HAP-1 (cell line): ENCODE measurements around the gene DTNBP1.

Experiments used
- DNase-seq, 2 experiments: peaks; one replicate each; pipeline ENCODE4 v3.0.0-alpha.2; 2016 to 2020; ENCODE audit warnings: low spot score in 2 of 2
- H3K27me3 ChIP-seq: fragments of 250-450 bp; sonication (Bioruptor Pico); 2 replicates; pipeline ENCODE4 v1.5.1; 2020; ENCODE audit warnings: low read depth, mild to moderate bottlenecking, moderate library complexity
- H3K36me3 ChIP-seq: fragments of 250-450 bp; sonication (Bioruptor Pico); replicated peaks from 2 replicates; pipeline ENCODE4 v1.5.1; 2020; ENCODE audit warnings: mild to moderate bottlenecking
- H3K4me1 ChIP-seq: fragments of 250-450 bp; sonication (Bioruptor Pico); 2 replicates; pipeline ENCODE4 v1.5.1; 2020; ENCODE audit warnings: mild to moderate bottlenecking
- H3K4me3 ChIP-seq: fragments of 250-450 bp; sonication (Bioruptor Pico); 2 replicates; pipeline ENCODE4 v1.5.1; 2020; ENCODE audit warnings: mild to moderate bottlenecking, moderate library complexity
- H3K9me3 ChIP-seq: fragments of 250-450 bp; sonication (Bioruptor Pico); 2 replicates; pipeline ENCODE4 v1.5.1; 2020; ENCODE audit warnings: mild to moderate bottlenecking, moderate library complexity
- in situ Hi-C: fragments of 300-500 bp; cut with MboI; formaldehyde crosslinking; loops from 3 replicates; pipeline ENCODE4 v1.14.3; 2020; ENCODE audit warnings: low sequenced_read_pairs, inconsistent platforms, mixed read lengths

Gene DTNBP1

DNA sequence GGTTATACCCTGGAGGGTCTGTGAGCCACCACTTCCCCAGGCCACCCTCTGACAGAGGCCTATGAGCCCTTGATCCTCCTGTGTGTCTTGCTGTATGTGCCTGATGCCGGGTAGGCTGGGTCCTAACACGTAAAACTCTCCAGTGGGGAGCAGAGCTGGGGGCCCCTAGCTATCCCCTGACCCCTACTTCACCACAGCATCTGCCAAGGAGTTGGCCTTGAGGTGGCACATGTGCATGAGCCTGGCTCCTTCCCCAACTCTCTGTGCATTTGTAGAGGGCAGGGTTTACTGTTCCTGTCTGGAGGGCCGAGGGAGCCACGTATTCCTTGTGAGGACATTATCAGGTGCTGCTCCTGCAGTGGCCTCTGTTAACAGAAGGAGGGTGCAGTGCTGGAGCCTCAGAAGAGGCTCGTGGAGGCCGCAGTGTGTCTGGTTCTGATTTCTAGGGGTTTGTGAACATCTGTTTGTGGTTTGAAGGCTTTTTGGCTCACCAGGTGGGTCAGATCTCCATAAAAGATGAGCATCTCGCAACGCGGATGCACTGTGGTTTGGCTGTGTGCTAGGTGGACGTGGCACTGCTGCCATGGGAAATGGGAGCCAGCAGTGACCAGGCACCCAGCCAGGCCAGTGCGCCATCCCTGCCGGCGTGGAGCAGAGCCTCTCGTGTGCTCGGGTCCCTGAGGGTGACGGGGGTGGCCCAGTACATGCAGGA, 152.1 kb downstream of the DTNBP1 start:
- Histone ChIP-seq H3K4me3 (no peak overlapping the region), H3K36me3 (no peaks in the 10 kb centered on the region; the same call in 1 of the 2 replicates), H3K9me3 (no peaks in the 10 kb centered on the region), H3K27me3 (no peaks in the 10 kb centered on the region), H3K4me1 (no peaks in the 10 kb centered on the region)
- DNase-seq, result no peak
- in situ Hi-C loops, result no loop called here

DNA sequence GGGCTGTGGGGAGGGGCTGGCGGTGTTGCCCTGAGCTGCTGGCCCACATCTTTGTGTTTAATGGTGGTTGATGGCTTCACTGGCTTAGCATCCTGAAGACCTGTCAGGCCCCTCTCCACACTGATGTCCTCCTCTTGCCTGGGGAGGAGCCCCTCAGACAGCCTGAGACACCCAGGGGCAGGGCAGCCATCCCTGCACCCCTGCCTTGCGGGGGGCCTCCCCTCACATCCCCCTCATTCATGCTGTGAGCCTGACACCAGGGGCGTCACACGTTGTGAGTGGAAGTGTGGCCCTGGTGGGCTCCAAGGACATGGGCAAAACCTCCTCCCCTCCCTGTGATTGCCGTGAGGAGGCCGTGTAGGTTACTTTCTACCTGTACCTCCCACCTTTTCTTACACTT, 152.7 kb downstream of the DTNBP1 start:
- H3K27me3 ChIP-seq, result no peaks in the 10 kb centered on the region
- H3K9me3 ChIP-seq, result no peaks in the 10 kb centered on the region
- no peak overlapping the region for H3K4me3 ChIP-seq
- H3K4me1 ChIP-seq, result no peaks in the 10 kb centered on the region
- no peaks in the 10 kb centered on the region; the same call in 1 of the 2 replicates for H3K36me3 ChIP-seq
- in situ Hi-C loops, result no loop called here
- DNase-seq, result no peak

DNA sequence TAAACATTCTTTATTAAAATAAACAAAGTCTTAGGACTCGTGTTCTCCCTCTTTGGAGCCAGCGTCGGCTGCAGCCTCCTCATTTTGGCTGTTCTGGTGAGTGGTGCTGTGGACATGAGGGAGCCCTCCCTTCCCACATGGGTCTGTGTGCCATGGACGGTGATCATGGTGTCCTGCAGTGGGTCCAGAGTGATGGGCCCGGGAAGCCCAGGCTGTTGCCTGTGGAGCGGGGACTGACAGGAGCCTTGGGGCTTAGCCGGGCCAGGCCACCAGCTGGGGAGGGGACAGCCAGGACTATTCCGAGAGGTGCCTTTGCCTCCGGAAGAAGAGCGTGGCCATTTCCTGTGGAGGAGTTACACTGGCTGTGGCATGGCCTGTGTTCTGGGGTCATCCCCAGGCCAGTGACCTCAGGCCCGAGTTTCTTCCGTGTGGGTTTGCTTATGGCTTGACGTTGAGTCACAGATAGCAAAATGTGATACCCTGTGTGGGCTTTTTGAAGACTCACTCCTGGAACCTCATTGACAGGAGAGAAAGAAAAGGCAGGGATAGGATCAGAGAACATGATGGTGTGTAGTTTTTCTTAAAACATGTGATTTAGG, 153.4 kb downstream of the DTNBP1 start:
- in situ Hi-C loops, result no loop called here
- Histone ChIP-seq H3K4me1 (peaks cover 4% of the 10 kb centered on the region; the same call in 1 of the 2 replicates), H3K9me3 (no peaks in the 10 kb centered on the region), H3K4me3 (no peak overlapping the region), H3K36me3 (no peaks in the 10 kb centered on the region; the same call in 1 of the 2 replicates), H3K27me3 (no peaks in the 10 kb centered on the region)
- DNase-seq, result no peak

DNA sequence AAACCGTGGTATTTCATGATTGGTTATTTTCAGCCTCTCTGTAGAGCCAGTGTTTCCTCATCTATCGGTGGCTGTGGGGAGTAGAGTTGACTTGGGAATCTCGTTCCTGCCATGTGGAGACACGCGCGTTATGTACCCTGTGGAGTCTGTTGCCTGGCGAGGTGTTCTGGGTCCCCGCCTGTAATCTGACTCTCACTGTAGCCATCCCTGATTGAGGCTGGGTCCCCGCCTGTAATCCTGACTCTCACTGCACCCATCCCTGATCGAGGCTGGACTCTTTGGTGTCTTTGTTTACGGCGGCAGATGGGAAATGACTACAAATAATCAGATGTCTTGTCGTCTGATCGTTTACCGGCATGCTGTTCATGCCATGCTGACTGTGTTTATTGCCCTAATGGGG, 153.9 kb downstream of the DTNBP1 start:
- in situ Hi-C loops, result no loop called here
- no peaks in the 10 kb centered on the region for H3K27me3 ChIP-seq
- H3K36me3 ChIP-seq, result no peaks in the 10 kb centered on the region; the same call in 1 of the 2 replicates
- peaks cover 4% of the 10 kb centered on the region; the same call in 1 of the 2 replicates for H3K4me1 ChIP-seq
- DNase-seq, result no peak
- no peak overlapping the region for H3K4me3 ChIP-seq
- H3K9me3 ChIP-seq, result no peaks in the 10 kb centered on the region

- no peak overlapping the region for H3K4me3 ChIP-seq
- H3K27me3 ChIP-seq, result no peaks in the 10 kb centered on the region
- in situ Hi-C loops, result no loop called here
- H3K36me3 ChIP-seq, result no peaks in the 10 kb centered on the region; the same call in 1 of the 2 replicates
- no peaks in the 10 kb centered on the region for H3K9me3 ChIP-seq
- DNase-seq, result no peak
- peaks cover 4% of the 10 kb centered on the region; the same call in 1 of the 2 replicates for H3K4me1 ChIP-seq
Measured at GRCh38 chr6:15508441-15508871, 154.4 kb downstream of the DTNBP1 start.

DNA sequence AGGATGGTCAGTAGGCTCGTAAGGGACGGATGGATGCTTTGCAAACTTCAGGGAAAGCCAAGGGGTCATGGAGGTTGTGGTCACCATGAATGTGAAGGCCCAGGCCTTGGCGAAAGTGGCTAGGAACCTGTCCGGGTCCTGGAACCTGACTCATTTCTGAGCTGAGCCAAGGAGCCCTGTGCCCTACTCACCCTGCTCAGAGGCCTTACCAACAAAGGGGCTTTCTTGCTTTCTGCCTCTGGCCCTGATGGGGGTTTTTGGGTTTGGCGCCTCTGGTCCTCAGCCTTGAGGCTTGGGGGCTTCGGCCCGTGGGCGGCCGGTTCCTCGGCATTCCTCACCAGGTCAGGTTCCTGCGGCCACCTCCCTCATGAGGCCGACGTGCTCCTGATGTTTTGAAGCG, 155.1 kb downstream of the DTNBP1 start:
- H3K36me3 ChIP-seq, result no peaks in the 10 kb centered on the region; the same call in 1 of the 2 replicates
- H3K4me1 ChIP-seq, result peaks cover 4% of the 10 kb centered on the region; the same call in 1 of the 2 replicates
- in situ Hi-C loops, result no loop called here
- H3K4me3 ChIP-seq, result no peak overlapping the region
- DNase-seq, result no peak
- no peaks in the 10 kb centered on the region for H3K27me3 ChIP-seq
- no peaks in the 10 kb centered on the region for H3K9me3 ChIP-seq

GRCh38 chr6:15507221-15507620, 155.6 kb downstream of the DTNBP1 start:
- DNase-seq, result no peak
- no peak overlapping the region for H3K4me3 ChIP-seq
- in situ Hi-C loops, result no loop called here

DNA sequence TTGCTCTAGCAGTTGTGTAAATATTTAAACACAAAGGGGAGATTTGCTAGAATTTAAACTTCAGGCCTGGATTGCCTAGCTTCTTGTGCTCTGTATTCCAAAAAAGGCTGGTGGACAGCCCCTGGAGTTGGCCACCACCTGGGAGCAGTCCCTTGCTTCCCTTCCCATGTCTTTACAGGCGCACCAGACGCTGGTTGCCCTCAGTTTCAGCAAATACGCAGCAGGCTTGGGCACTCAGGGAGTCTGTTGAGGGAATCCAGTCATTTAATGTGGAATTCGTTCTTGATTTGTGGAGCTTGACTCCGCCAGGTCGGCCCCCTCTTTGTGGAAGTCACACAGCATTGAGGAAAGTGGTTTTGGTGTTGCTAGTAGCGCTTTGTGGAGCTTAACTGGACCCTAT, 156.8 kb downstream of the DTNBP1 start:
- in situ Hi-C loops, result no loop called here
- H3K4me3 ChIP-seq, result no peak overlapping the region
- H3K4me1 ChIP-seq, result peaks cover 4% of the 10 kb centered on the region; the same call in 1 of the 2 replicates
- no peaks in the 10 kb centered on the region; the same call in 1 of the 2 replicates for H3K36me3 ChIP-seq
- H3K27me3 ChIP-seq, result no peaks in the 10 kb centered on the region
- H3K9me3 ChIP-seq, result no peaks in the 10 kb centered on the region
- no peak for DNase-seq

More at GRCh38 chr6:15507221-15507620, 155.6 kb downstream of the DTNBP1 start:
- no peaks in the 10 kb centered on the region; the same call in 1 of the 2 replicates for H3K36me3 ChIP-seq
- H3K9me3 ChIP-seq, result no peaks in the 10 kb centered on the region
- no peaks in the 10 kb centered on the region for H3K27me3 ChIP-seq
- H3K4me1 ChIP-seq, result peaks cover 4% of the 10 kb centered on the region; the same call in 1 of the 2 replicates

GRCh38 chr6:15505463-15505918, 157.3 kb downstream of the DTNBP1 start:
- in situ Hi-C loops, result no loop called here
- Histone ChIP-seq H3K9me3 (no peaks in the 10 kb centered on the region), H3K4me1 (peaks cover 4% of the 10 kb centered on the region; the same call in 1 of the 2 replicates), H3K36me3 (no peaks in the 10 kb centered on the region; the same call in 1 of the 2 replicates), H3K4me3 (no peak overlapping the region), H3K27me3 (no peaks in the 10 kb centered on the region)
- no peak for DNase-seq

- DNase-seq, result peak; percentile 47 to 52
- Histone ChIP-seq H3K27me3 (no peaks in the 10 kb centered on the region), H3K4me1 (peaks cover 4% of the 10 kb centered on the region; the same call in 1 of the 2 replicates), H3K4me3 (no peak overlapping the region), H3K36me3 (no peaks in the 10 kb centered on the region; the same call in 1 of the 2 replicates), H3K9me3 (no peaks in the 10 kb centered on the region)
- in situ Hi-C loops, result no loop called here
Measured at GRCh38 chr6:15504581-15505350, 158.1 kb downstream of the DTNBP1 start.

GRCh38 chr6:15504040-15504495, 158.8 kb downstream of the DTNBP1 start:
- in situ Hi-C loops, result no loop called here
- no peak for DNase-seq
- Histone ChIP-seq H3K27me3 (no peaks in the 10 kb centered on the region), H3K4me1 (peaks cover 4% of the 10 kb centered on the region; the same call in 1 of the 2 replicates), H3K4me3 (no peak overlapping the region), H3K36me3 (no peaks in the 10 kb centered on the region; the same call in 1 of the 2 replicates), H3K9me3 (no peaks in the 10 kb centered on the region)

GRCh38 chr6:15503346-15503680, 159.5 kb downstream of the DTNBP1 start:
- H3K9me3 ChIP-seq, result no peaks in the 10 kb centered on the region
- no peaks in the 10 kb centered on the region; the same call in 1 of the 2 replicates for H3K36me3 ChIP-seq
- H3K4me1 ChIP-seq, result peaks cover 4% of the 10 kb centered on the region; the same call in 1 of the 2 replicates
- no peak for DNase-seq
- H3K27me3 ChIP-seq, result no peaks in the 10 kb centered on the region
- no peak overlapping the region for H3K4me3 ChIP-seq
- in situ Hi-C loops, result no loop called here
